Erythroblast (primary cell): ENCODE measurements around the gene NAP1L5.

ENCODE experiments used
- GATA1 ChIP-seq: IDR thresholded peaks from 2 replicates; pipeline ENCODE4 v1.6.1; 2011; ENCODE audit warnings: low read depth, mild to moderate bottlenecking, control low read depth, low read length, moderate library complexity
- POLR2A ChIP-seq: IDR thresholded peaks from 2 replicates; pipeline ENCODE4 v1.6.1; 2011; ENCODE audit warnings: mild to moderate bottlenecking, low read length

DNA sequence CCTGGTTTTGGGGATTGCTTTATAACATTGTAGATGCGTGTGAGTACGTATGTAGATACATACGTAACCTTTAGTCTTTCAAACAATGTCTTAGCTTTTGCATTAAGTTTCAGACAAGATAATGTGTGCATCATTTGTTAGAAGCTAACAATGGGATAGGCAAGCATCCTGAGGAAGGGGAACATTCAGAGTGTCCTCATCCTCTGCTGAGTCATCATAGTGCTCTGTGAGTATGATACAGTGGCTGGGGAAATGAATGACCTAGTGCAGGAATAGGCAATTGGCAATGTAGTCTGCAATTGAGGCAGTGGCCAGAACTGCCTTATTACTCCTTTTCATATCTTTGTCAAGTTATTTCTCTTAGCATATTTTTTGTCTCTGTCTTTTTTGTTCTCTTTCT lies 7.3 kb downstream of the NAP1L5 start:
- TF ChIP-seq POLR2A, result no peak
- TF ChIP-seq GATA1, result no peak
